HFFc6 (cell line): Measurements from ENCODE around the gene BICRA. TPM values are rescaled to one million over a fixed set of nuclear protein-coding genes. Genes with fewer than 3 reads are reported as not detected.

ENCODE experiments used
- DNase-seq: peaks from one replicate; pipeline ENCODE4 v3.0.0-alpha.2; 2018
- H3K27ac Mint-ChIP-seq: 2 replicates; pipeline ENCODE4 v1.8.0; 2020; ENCODE audit warnings: mild to moderate bottlenecking, mixed read lengths
- H3K27me3 Mint-ChIP-seq: 2 replicates; pipeline ENCODE4 v1.8.0; 2021; ENCODE audit warnings: mild to moderate bottlenecking, moderate library complexity, mixed read lengths; ENCODE audit not compliant: insufficient read depth
- H3K36me3 Mint-ChIP-seq: 2 replicates; pipeline ENCODE4 v1.8.0; 2021; ENCODE audit warnings: low read depth, mixed read lengths
- H3K4me1 Mint-ChIP-seq: 2 replicates; pipeline ENCODE4 v1.8.0; 2020; ENCODE audit warnings: low read depth, mixed read lengths
- H3K4me3 Mint-ChIP-seq: 2 replicates; pipeline ENCODE4 v1.8.0; 2020; ENCODE audit warnings: mild to moderate bottlenecking, moderate library complexity, mixed read lengths
- H3K9me3 Mint-ChIP-seq: 2 replicates; pipeline ENCODE4 v1.8.0; 2020; ENCODE audit warnings: mild to moderate bottlenecking, mixed read lengths
- CTCF ChIP-seq: fragments of 200-600 bp; sonication (generic); IDR thresholded peaks from 2 replicates; pipeline ENCODE4 v1.5.0; 2021; ENCODE audit warnings: antibody characterized with exemption, mild to moderate bottlenecking
- total RNA-seq, 6 experiments: library from RNA; stranded (reverse); fragmentation: NEBNext Ultra II Directional; extraction: Animal tissue kit (Norgen Biotek cat#: 25700); gene quantifications; 2 replicates in 1 of 6; 3 replicates in 5 of 6; pipeline ENCODE4 v1.2.3, GENCODE V29; 2021

The BICRA gene
- total RNA-seq, 6 experiments from 2014 or later: 11.8 to 16.7 (median 15.5) TPM

- Mint-ChIP-seq H3K36me3 (peaks cover 51% of the 10 kb centered on the region), H3K4me3 (no peak overlapping the region), H3K9me3 (no peaks in the 10 kb centered on the region), H3K4me1 (peaks cover 30% of the 10 kb centered on the region), H3K27me3 (peaks cover 3% of the 10 kb centered on the region), H3K27ac (no peak overlapping the region)
- no peak for TF ChIP-seq CTCF
- DNase-seq: no peak
These were observed 40.7 kb downstream of the BICRA start for GRCh38 chr19:47649588-47649987.

DNA sequence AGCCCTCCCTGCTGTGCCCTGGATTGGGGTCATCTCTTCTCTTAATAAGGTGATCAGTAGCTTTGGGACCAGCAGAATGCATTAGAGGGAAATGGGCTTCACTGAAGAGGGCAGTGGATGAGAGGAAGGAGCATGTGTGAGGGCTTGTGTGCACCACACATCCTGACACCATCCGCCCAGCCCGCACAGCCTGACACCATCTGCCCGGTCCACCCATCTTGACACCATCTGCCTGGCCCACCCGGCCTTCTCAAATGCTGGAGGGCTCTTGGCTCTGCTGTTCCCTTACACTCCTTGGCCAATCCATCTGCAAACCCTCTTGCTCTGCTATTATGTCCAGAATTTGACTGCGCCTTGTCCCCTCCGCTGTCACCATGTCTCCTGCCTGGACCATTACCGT, 41.8 kb downstream of the BICRA start:
- H3K4me3 Mint-ChIP-seq: no peak overlapping the region
- DNase-seq: no peak
- H3K36me3 Mint-ChIP-seq: peaks cover 41% of the 10 kb centered on the region
- peaks cover 3% of the 10 kb centered on the region for H3K27me3 Mint-ChIP-seq
- no peak for TF ChIP-seq CTCF
- H3K9me3 Mint-ChIP-seq: no peaks in the 10 kb centered on the region
- peak overlapping the region; percentile 31 for H3K27ac Mint-ChIP-seq
- H3K4me1 Mint-ChIP-seq: peaks cover 19% of the 10 kb centered on the region

- no peak overlapping the region for H3K4me3 Mint-ChIP-seq
- no peaks in the 10 kb centered on the region for H3K9me3 Mint-ChIP-seq
- H3K4me1 Mint-ChIP-seq: peaks cover 16% of the 10 kb centered on the region
- DNase-seq: no peak
- TF ChIP-seq CTCF: no peak
- H3K27ac Mint-ChIP-seq: peak overlapping the region; percentile 31; the same call in 1 of the 2 replicates
- peaks cover 3% of the 10 kb centered on the region for H3K27me3 Mint-ChIP-seq
- peaks cover 36% of the 10 kb centered on the region for H3K36me3 Mint-ChIP-seq
These were observed 42.2 kb downstream of the BICRA start for GRCh38 chr19:47651132-47651531.

- Mint-ChIP-seq H3K27me3 (peaks cover 3% of the 10 kb centered on the region), H3K27ac (no peak overlapping the region)
These were observed 42.8 kb downstream of the BICRA start for GRCh38 chr19:47651691-47652090.

DNA sequence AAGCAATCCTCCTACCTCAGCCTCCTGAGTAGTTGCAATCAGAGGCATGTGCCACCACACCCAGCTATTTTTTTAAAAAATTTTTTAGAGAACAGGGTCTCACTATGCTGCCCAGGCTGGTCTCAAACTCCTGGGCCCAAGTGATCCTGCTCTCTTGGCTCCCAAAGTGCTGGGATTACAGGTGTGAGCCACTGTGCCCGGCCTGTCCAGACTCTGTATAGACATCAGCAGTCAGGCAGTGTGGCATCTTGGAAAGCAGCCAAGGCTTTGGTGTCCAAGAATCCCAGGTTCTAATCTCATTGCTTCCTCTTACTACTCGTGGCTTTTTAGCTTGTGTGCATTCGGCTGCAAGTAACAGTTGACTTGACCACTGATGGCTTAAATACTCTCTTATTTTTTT, 43.4 kb downstream of the BICRA start:
- no peak overlapping the region for H3K4me3 Mint-ChIP-seq
- H3K27me3 Mint-ChIP-seq: peaks cover 3% of the 10 kb centered on the region
- H3K4me1 Mint-ChIP-seq: peaks cover 12% of the 10 kb centered on the region
- no peaks in the 10 kb centered on the region for H3K9me3 Mint-ChIP-seq
- no peak overlapping the region for H3K27ac Mint-ChIP-seq
- no peak for TF ChIP-seq CTCF
- H3K36me3 Mint-ChIP-seq: peaks cover 25% of the 10 kb centered on the region
- DNase-seq: no peak

More at GRCh38 chr19:47651691-47652090, 42.8 kb downstream of the BICRA start:
- Mint-ChIP-seq H3K4me3 (no peak overlapping the region), H3K4me1 (peaks cover 16% of the 10 kb centered on the region), H3K9me3 (no peaks in the 10 kb centered on the region), H3K36me3 (peaks cover 31% of the 10 kb centered on the region)
- no peak for DNase-seq
- peak; percentile 34; the same call in 1 of the 2 replicates for TF ChIP-seq CTCF

DNA sequence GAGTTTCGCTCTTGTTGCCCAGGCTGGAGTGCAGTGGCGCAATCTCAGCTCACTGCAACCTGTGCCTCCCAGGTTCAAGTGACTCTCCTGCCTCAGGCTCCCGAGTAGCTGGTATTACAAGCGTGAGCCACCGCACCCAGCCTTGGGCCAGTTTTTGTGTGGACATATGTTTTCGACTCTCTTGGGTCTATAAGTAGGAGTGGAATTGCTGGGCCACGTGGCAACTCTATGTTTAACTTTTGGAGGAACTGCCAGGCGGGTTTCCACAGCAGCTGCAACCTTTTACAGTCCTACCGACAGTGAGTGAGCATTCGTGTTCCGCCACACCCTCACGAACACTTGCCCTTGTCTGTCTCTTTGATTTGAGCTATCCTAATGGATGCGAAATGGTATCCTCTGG, 44.9 kb downstream of the BICRA start:
- no peak overlapping the region for H3K27ac Mint-ChIP-seq
- H3K9me3 Mint-ChIP-seq: no peaks in the 10 kb centered on the region
- peaks cover 6% of the 10 kb centered on the region; the same call in 1 of the 2 replicates for H3K4me1 Mint-ChIP-seq
- H3K4me3 Mint-ChIP-seq: no peak overlapping the region
- no peak for TF ChIP-seq CTCF
- H3K27me3 Mint-ChIP-seq: peaks cover 2% of the 10 kb centered on the region
- H3K36me3 Mint-ChIP-seq: peaks cover 27% of the 10 kb centered on the region
- DNase-seq: no peak
